Astrocyte (in vitro differentiated cells and primary cell): ENCODE measurements around the gene ST6GALNAC6.
"Not testable (repeated sequence)": the region's sequence is repeated elsewhere in the genome, so short reads cannot be mapped to it uniquely, and the experiment has no call there.

Source experiments
- EZH2 ChIP-seq: IDR thresholded peaks from 2 replicates; pipeline ENCODE4 v1.6.1; 2012; ENCODE audit warnings: mild to moderate bottlenecking, low read length, inconsistent platforms; ENCODE audit not compliant: insufficient read depth
- TF ChIP-seq, protein P1 (sequence below): IDR thresholded peaks from 2 replicates; pipeline ENCODE4 v1.5.1; 2011; ENCODE audit warnings: low read depth, mild to moderate bottlenecking, inconsistent platforms, low read length, moderate library complexity; ENCODE audit not compliant: insufficient read depth

DNA sequence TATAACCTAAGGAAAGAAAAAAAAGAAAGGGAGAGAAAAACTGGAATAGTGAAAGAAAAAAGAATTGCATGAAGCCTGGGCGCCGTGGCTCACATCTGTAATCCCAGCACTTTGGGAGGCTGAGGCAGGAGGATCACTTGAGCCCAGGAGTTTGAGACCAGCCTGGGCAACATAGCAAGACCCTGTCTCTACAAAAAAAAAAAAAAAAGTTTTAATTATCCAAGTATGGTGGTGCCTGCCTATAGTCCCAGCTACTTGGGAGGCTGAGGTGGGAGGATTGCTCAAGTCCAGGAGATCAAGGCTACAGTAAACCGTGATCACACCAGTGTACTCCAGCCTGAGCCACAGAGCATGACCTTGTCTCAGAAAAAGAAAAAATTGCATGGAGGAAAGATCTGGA is 17.7 kb downstream of the ST6GALNAC6 start:
- TF ChIP-seq, protein P1, sequence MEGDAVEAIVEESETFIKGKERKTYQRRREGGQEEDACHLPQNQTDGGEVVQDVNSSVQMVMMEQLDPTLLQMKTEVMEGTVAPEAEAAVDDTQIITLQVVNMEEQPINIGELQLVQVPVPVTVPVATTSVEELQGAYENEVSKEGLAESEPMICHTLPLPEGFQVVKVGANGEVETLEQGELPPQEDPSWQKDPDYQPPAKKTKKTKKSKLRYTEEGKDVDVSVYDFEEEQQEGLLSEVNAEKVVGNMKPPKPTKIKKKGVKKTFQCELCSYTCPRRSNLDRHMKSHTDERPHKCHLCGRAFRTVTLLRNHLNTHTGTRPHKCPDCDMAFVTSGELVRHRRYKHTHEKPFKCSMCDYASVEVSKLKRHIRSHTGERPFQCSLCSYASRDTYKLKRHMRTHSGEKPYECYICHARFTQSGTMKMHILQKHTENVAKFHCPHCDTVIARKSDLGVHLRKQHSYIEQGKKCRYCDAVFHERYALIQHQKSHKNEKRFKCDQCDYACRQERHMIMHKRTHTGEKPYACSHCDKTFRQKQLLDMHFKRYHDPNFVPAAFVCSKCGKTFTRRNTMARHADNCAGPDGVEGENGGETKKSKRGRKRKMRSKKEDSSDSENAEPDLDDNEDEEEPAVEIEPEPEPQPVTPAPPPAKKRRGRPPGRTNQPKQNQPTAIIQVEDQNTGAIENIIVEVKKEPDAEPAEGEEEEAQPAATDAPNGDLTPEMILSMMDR: not testable (repeated sequence)
- TF ChIP-seq EZH2: not testable (repeated sequence)
